ENCODE measurements around the gene GIGYF1. TPM values are rescaled to one million over a fixed set of nuclear protein-coding genes. Genes with fewer than 3 reads are reported as not detected.
A peak's percentile ranks its signal among the peaks of the same experiment; 100 is the strongest.

Gene GIGYF1
- total and polyA plus RNA-seq, 2 of the 13 experiments (the other 11 are each of a cell fraction or from before 2014, with no cell fraction given), result 7.6 to 16.1 TPM

DNA sequence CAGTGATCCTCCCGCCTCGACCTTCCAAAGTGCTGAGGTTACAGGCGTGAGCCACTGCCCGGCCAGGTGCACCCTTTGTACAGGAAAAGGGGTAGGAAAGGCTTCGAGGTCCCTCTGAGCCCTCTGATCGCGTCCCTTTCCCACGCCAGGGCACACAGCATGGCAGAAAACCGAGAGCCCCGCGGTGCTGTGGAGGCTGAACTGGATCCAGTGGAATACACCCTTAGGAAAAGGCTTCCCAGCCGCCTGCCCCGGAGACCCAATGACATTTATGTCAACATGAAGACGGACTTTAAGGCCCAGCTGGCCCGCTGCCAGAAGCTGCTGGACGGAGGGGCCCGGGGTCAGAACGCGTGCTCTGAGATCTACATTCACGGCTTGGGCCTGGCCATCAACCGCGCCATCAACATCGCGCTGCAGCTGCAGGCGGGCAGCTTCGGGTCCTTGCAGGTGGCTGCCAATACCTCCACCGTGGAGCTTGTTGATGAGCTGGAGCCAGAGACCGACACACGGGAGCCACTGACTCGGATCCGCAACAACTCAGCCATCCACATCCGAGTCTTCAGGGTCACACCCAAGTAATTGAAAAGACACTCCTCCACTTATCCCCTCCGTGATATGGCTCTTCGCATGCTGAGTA lies 12.7 kb upstream of the GIGYF1 start:
- peak overlapping the region; percentile 83 for H3K4me2 ChIP-seq (ENCODE audit: low read depth, low read length)
- H4K20me1 ChIP-seq (ENCODE audit: insufficient read depth, low read length), result no peaks in the 10 kb centered on the region
- H3K4me3 ChIP-seq (replicated peaks in 1 of 3; ENCODE audit: insufficient read depth in 1 of 3, low read depth in 2 of 3, low read length in 3 of 3), result peak overlapping the region; percentile 93 to 98 (median 98)
- H2AFZ ChIP-seq (ENCODE audit: low read length), result no peak overlapping the region
- FAIRE-seq (no peak), ATAC-seq (peak; percentile 10; the same call in 2 of the 3 replicates), DNase-seq (ENCODE audit: low spot score) (peak; percentile 61)
- CTCF ChIA-PET (ENCODE audit: low intra/inter-chr PET ratio, low total read pairs), result interaction anchor here (3.3 kb wide), 1 partner anchor 19 kb away, joined by 37 read pairs; no protein-coding TSS in a partner anchor
- no TSS peak for BruUV-seq (replicated peaks)
- intact Hi-C loops (cut with micrococcal nuclease; ENCODE audit: unreplicated experiment), result loop anchor here (1.0 kb wide), 1 partner anchor 168 kb away; no protein-coding TSS in a partner anchor
- in situ Hi-C loops (cut with HindIII; ENCODE audit: extremely low pct_ligation_motif_present, low pct_unique_long_range_greater_than_20kb), result loop anchor here (10.0 kb wide), 1 partner anchor 148 kb away; the partner anchor contains the start of gene SLC12A9
- POLR2A ChIA-PET, result interaction anchor here (1.4 to 4.6 kb wide), 6 partner anchors 14 to 262 kb away, joined by 4 to 59 read pairs (median 16); partner anchors contain the start of genes EPHB4, EPO, GNB2 and SLC12A9
- H3K36me3 ChIP-seq (replicated peaks in 1 of 2; ENCODE audit: control insufficient read depth in 1 of 2, insufficient read depth in 2 of 2, low read length in 2 of 2), result no peaks in the 10 kb centered on the region
- WGBS (ENCODE audit: low lambda C conversion rate), result 9% methylated on average over 17 of the region's 34 CpGs
- no peaks in the 10 kb centered on the region for H3K9me3 ChIP-seq (ENCODE audit: low read length)
- H3K27me3 ChIP-seq (ENCODE audit: control insufficient read depth in 1 of 2, insufficient read depth in 2 of 2, low read length in 2 of 2), result no peaks in the 10 kb centered on the region
- peak overlapping the region; percentile 84 for H3K27ac ChIP-seq (ENCODE audit: extremely low read length, insufficient read depth, low read length)
- H3K9ac ChIP-seq (ENCODE audit: insufficient read depth, low read depth, low read length), result peak overlapping the region; percentile 90
- H3K4me1 ChIP-seq (ENCODE audit: insufficient read depth, low read length), result peaks cover 30% of the 10 kb centered on the region
- H3K79me2 ChIP-seq (ENCODE audit: insufficient read depth, low read length), result peaks cover 18% of the 10 kb centered on the region
- TF ChIP-seq KLF15 (CRISPR knock-in tag; IDR thresholded peaks at IDR 0.05; ENCODE audit: borderline replicate concordance) (no peak), ZNF317 (CRISPR knock-in tag; IDR thresholded peaks at IDR 0.05) (0 out of 2 replicates have a peak, but pooled peaks have one; percentile 22), TAF1 (CRISPR knock-in tag; IDR thresholded peaks at IDR 0.05) (no peak), ZNF530 (CRISPR knock-in tag; IDR thresholded peaks at IDR 0.05; ENCODE audit: low read depth) (no peak), POLR2AphosphoS2 (IDR thresholded peaks at IDR 0.05; ENCODE audit: low read depth, low read length) (no peak), SNAPC2 (CRISPR knock-in tag; IDR thresholded peaks at IDR 0.05) (0 out of 2 replicates have a peak, but pooled peaks have one; percentile 27)
- TF ChIP-seq, protein P1, sequence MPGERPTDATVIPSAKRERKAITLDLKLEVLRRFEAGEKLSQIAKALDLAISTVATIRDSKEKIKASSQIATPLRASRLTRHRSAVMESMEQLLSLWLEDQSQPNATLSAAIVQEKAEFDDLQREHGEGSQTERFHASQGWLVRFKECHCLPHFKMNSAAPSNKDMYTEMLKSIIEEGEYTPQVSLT (CRISPR knock-in tag; IDR thresholded peaks at IDR 0.05; ENCODE audit: borderline replicate concordance, low read depth), result no peak
- TF ChIP-seq, protein P2, sequence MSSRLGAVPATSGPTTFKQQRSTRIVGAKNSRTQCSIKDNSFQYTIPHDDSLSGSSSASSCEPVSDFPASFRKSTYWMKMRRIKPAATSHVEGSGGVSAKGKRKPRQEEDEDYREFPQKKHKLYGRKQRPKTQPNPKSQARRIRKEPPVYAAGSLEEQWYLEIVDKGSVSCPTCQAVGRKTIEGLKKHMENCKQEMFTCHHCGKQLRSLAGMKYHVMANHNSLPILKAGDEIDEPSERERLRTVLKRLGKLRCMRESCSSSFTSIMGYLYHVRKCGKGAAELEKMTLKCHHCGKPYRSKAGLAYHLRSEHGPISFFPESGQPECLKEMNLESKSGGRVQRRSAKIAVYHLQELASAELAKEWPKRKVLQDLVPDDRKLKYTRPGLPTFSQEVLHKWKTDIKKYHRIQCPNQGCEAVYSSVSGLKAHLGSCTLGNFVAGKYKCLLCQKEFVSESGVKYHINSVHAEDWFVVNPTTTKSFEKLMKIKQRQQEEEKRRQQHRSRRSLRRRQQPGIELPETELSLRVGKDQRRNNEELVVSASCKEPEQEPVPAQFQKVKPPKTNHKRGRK (CRISPR knock-in tag; IDR thresholded peaks at IDR 0.05), result no peak
- TF ChIP-seq, protein P3, sequence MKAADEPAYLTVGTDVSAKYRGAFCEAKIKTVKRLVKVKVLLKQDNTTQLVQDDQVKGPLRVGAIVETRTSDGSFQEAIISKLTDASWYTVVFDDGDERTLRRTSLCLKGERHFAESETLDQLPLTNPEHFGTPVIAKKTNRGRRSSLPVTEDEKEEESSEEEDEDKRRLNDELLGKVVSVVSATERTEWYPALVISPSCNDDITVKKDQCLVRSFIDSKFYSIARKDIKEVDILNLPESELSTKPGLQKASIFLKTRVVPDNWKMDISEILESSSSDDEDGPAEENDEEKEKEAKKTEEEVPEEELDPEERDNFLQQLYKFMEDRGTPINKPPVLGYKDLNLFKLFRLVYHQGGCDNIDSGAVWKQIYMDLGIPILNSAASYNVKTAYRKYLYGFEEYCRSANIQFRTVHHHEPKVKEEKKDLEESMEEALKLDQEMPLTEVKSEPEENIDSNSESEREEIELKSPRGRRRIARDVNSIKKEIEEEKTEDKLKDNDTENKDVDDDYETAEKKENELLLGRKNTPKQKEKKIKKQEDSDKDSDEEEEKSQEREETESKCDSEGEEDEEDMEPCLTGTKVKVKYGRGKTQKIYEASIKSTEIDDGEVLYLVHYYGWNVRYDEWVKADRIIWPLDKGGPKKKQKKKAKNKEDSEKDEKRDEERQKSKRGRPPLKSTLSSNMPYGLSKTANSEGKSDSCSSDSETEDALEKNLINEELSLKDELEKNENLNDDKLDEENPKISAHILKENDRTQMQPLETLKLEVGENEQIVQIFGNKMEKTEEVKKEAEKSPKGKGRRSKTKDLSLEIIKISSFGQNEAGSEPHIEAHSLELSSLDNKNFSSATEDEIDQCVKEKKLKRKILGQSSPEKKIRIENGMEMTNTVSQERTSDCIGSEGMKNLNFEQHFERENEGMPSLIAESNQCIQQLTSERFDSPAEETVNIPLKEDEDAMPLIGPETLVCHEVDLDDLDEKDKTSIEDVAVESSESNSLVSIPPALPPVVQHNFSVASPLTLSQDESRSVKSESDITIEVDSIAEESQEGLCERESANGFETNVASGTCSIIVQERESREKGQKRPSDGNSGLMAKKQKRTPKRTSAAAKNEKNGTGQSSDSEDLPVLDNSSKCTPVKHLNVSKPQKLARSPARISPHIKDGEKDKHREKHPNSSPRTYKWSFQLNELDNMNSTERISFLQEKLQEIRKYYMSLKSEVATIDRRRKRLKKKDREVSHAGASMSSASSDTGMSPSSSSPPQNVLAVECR (CRISPR knock-in tag; IDR thresholded peaks at IDR 0.05; ENCODE audit: borderline replicate concordance), result no peak; the same call in 1 of the 2 replicates
- TF ChIP-seq, protein P4, sequence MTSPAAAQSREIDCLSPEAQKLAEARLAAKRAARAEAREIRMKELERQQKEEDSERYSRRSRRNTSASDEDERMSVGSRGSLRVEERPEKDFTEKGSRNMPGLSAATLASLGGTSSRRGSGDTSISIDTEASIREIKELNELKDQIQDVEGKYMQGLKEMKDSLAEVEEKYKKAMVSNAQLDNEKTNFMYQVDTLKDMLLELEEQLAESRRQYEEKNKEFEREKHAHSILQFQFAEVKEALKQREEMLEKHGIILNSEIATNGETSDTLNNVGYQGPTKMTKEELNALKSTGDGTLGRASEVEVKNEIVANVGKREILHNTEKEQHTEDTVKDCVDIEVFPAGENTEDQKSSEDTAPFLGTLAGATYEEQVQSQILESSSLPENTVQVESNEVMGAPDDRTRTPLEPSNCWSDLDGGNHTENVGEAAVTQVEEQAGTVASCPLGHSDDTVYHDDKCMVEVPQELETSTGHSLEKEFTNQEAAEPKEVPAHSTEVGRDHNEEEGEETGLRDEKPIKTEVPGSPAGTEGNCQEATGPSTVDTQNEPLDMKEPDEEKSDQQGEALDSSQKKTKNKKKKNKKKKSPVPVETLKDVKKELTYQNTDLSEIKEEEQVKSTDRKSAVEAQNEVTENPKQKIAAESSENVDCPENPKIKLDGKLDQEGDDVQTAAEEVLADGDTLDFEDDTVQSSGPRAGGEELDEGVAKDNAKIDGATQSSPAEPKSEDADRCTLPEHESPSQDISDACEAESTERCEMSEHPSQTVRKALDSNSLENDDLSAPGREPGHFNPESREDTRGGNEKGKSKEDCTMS (CRISPR knock-in tag; conservative IDR thresholded peaks at IDR 0.05), result no peak
- TF ChIP-seq, protein P5, sequence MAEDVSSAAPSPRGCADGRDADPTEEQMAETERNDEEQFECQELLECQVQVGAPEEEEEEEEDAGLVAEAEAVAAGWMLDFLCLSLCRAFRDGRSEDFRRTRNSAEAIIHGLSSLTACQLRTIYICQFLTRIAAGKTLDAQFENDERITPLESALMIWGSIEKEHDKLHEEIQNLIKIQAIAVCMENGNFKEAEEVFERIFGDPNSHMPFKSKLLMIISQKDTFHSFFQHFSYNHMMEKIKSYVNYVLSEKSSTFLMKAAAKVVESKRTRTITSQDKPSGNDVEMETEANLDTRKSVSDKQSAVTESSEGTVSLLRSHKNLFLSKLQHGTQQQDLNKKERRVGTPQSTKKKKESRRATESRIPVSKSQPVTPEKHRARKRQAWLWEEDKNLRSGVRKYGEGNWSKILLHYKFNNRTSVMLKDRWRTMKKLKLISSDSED (CRISPR knock-in tag; IDR thresholded peaks at IDR 0.05), result no peak

All from HepG2 (cell line).